ENCODE data around the gene MGAT4A. TPM values are rescaled to one million over a fixed set of nuclear protein-coding genes. Genes with fewer than 3 reads are reported as not detected.
"Not testable (repeated sequence)": the region's sequence is repeated elsewhere in the genome, so short reads cannot be mapped to it uniquely, and the experiment has no call there.

The MGAT4A gene
- total RNA-seq, 2 experiments from 2014 or later = 124 to 152 TPM

GRCh38 chr2:98683728-98684127 lies 47.2 kb downstream of the MGAT4A start:
- Mint-ChIP-seq H3K27ac (no peak overlapping the region), H3K4me1 (peaks cover 17% of the 10 kb centered on the region), H3K27me3 (no peaks in the 10 kb centered on the region), H3K36me3 (peaks cover 35% of the 10 kb centered on the region), H3K4me3 (no peak overlapping the region), H3K9me3 (peaks cover 4% of the 10 kb centered on the region)
- POLR2A ChIA-PET = no interaction called here
- DNase-seq (no peak), ATAC-seq (ENCODE audit: low read depth) (no peak)

DNA sequence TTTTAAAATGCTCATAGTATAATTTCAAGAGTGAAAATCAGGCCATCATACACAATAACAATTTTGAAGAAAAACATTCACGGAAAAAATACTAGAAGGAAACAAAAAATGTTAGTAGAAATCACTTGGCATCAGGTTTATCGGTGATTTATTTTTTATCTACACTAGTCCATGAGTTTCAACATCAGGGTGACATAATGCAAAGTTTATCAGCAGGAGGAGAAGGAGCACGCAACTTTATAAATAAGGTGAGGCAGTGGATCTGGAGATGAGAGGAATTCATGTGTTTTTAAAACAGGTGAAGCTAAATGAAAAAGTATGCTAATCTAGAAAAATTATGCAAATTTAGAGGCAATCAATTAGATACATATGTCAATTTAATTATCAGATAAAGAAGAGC lies 54.2 kb downstream of the MGAT4A start:
- Mint-ChIP-seq H3K4me1 (peaks cover 7% of the 10 kb centered on the region), H3K27me3 (no peaks in the 10 kb centered on the region), H3K27ac (no peak overlapping the region), H3K36me3 (peaks cover 63% of the 10 kb centered on the region), H3K4me3 (no peak overlapping the region), H3K9me3 (peaks cover 4% of the 10 kb centered on the region)
- POLR2A ChIA-PET = interaction anchor here (1.4 kb wide), 1 partner anchor 16 kb away, joined by 4 read pairs; no protein-coding TSS in a partner anchor
- ATAC-seq (ENCODE audit: low read depth) = no peak
- no peak for DNase-seq

DNA sequence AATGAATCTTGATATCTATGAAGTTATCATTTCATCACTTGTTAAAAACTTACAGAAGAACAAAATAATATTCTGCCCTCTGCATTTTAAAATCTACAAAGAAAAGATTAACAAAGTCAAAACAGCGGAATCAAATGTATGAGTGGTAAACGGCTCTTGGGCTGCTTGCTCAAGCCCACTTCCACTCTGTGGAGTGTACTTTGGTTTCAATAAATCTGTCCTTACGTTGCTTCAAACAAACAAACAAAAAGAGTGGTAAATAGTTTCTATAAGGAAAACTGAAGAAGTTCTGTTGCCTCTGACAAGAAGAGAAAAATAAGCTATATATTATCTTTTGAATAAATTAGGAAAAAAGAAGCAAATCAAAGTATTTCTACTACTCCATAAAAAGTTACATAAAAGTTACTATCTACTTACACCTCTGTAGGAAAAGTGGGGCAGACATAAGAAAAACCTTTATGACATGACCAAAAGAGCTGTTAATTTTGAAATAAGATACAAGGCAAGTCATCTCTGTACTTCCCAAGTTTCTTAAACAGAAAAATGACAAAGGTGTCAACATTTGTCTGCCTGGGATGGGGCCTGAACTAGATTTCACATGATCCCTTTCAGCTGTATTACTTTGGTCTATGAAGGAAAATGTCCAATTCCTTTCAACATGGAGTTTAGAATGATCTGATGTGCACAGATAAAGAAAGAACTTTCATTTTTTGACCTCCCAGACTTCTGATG lies 56.5 kb downstream of the MGAT4A start:
- POLR2A ChIA-PET = interaction anchor here (0.5 to 1.5 kb wide), 3 partner anchors 18 to 34 kb away, joined by 3 read pairs; no protein-coding TSS in a partner anchor
- no peak overlapping the region for H3K4me3 Mint-ChIP-seq
- ATAC-seq (ENCODE audit: low read depth) = no peak
- H3K27ac Mint-ChIP-seq = peak overlapping the region; percentile 28
- H3K36me3 Mint-ChIP-seq = peaks cover 68% of the 10 kb centered on the region
- H3K27me3 Mint-ChIP-seq = no peaks in the 10 kb centered on the region
- H3K4me1 Mint-ChIP-seq = peaks cover 11% of the 10 kb centered on the region
- peaks cover 13% of the 10 kb centered on the region for H3K9me3 Mint-ChIP-seq
- DNase-seq = no peak

- Mint-ChIP-seq H3K4me3 (no peak overlapping the region), H3K27ac (no peak overlapping the region), H3K4me1 (peaks cover 26% of the 10 kb centered on the region), H3K27me3 (no peaks in the 10 kb centered on the region), H3K9me3 (peaks cover 20% of the 10 kb centered on the region), H3K36me3 (peaks cover 88% of the 10 kb centered on the region)
- DNase-seq (no peak), ATAC-seq (ENCODE audit: low read depth) (no peak)
- POLR2A ChIA-PET = no interaction called here
These were observed 61.3 kb downstream of the MGAT4A start for GRCh38 chr2:98669675-98670074.

DNA sequence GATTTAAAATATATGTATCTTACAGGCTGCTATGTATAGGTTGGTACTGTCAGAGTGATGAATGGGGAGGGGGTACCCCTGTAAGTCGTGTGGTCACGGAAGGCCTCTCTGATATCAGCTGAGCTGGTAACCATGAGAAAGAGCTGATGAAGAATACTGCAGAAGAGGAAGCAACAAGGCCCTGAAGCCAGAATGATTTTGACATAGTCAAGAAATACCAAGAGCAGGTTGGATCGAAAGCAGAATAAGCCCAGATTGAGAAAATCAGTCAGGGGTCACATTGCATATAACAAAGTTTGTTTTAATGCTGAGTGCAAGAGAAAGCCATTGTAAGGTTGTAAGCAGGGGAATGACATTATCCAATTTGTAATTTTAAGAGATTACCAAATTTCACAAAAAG lies 65.3 kb downstream of the MGAT4A start:
- Mint-ChIP-seq H3K9me3 (peaks cover 9% of the 10 kb centered on the region), H3K27ac (peak overlapping the region; percentile 97), H3K4me1 (peaks cover 48% of the 10 kb centered on the region), H3K27me3 (no peaks in the 10 kb centered on the region), H3K36me3 (peaks cover 64% of the 10 kb centered on the region), H3K4me3 (peak overlapping the region; percentile 6)
- ATAC-seq (ENCODE audit: low read depth) (no peak), DNase-seq (no peak)
- POLR2A ChIA-PET = no interaction called here

- peaks cover 62% of the 10 kb centered on the region for H3K36me3 Mint-ChIP-seq
- H3K27me3 Mint-ChIP-seq = no peaks in the 10 kb centered on the region
- peak overlapping the region; percentile 97 for H3K27ac Mint-ChIP-seq
- ATAC-seq (ENCODE audit: low read depth) (peak; percentile 65), DNase-seq (no peak)
- peak overlapping the region; percentile 69 for H3K4me3 Mint-ChIP-seq
- H3K4me1 Mint-ChIP-seq = peaks cover 55% of the 10 kb centered on the region
- POLR2A ChIA-PET = interaction anchor here (0.7 to 9.5 kb wide), 8 partner anchors 15 to 107 kb away, joined by 4 to 157 read pairs (median 8); partner anchors contain the start of gene MGAT4A
- H3K9me3 Mint-ChIP-seq = peaks cover 7% of the 10 kb centered on the region
These were observed 66.6 kb downstream of the MGAT4A start for GRCh38 chr2:98664323-98664722.

- peak; percentile 59 for ATAC-seq (ENCODE audit: low read depth)
- Mint-ChIP-seq H3K4me1 (peaks cover 60% of the 10 kb centered on the region), H3K36me3 (peaks cover 55% of the 10 kb centered on the region), H3K27ac (peak overlapping the region; percentile 97), H3K27me3 (no peaks in the 10 kb centered on the region), H3K4me3 (peak overlapping the region; percentile 83), H3K9me3 (peaks cover 7% of the 10 kb centered on the region)
- POLR2A ChIA-PET = interaction anchor here (0.6 to 9.5 kb wide), 8 partner anchors 14 to 107 kb away, joined by 3 to 157 read pairs (median 6); partner anchors contain the start of gene MGAT4A
- peak; percentile 52 for DNase-seq
These were observed 67.3 kb downstream of the MGAT4A start for GRCh38 chr2:98663511-98664090.

DNA sequence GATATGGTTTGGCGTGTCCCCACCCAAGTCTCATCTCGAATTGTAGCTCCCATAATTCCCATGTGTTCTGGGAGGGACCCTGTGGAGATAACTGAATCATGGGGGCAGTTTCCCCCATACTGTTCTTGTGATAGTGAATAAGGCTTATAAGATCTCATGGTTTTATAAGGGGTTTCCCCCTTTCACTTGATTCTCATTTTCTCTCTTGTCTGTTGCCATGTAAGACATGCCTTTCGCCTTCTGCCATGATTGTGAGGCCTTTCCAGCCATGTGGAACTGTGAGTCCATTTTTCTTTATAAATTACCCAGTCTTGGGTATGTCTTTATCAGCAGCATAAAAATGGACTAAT lies 71.5 kb downstream of the MGAT4A start:
- Mint-ChIP-seq H3K27ac (peak overlapping the region; percentile 89), H3K4me1 (peaks cover 70% of the 10 kb centered on the region), H3K36me3 (peaks cover 23% of the 10 kb centered on the region), H3K4me3 (peak overlapping the region; percentile 79)
- ATAC-seq (ENCODE audit: low read depth) = peak; percentile 2
- H3K27me3 Mint-ChIP-seq, DNase-seq, H3K9me3 Mint-ChIP-seq: not testable (repeated sequence)
- POLR2A ChIA-PET = interaction anchor here (1.4 to 9.5 kb wide), 2 partner anchors 71 to 112 kb away, joined by 6 to 157 read pairs; partner anchors contain the start of gene MGAT4A

DNA sequence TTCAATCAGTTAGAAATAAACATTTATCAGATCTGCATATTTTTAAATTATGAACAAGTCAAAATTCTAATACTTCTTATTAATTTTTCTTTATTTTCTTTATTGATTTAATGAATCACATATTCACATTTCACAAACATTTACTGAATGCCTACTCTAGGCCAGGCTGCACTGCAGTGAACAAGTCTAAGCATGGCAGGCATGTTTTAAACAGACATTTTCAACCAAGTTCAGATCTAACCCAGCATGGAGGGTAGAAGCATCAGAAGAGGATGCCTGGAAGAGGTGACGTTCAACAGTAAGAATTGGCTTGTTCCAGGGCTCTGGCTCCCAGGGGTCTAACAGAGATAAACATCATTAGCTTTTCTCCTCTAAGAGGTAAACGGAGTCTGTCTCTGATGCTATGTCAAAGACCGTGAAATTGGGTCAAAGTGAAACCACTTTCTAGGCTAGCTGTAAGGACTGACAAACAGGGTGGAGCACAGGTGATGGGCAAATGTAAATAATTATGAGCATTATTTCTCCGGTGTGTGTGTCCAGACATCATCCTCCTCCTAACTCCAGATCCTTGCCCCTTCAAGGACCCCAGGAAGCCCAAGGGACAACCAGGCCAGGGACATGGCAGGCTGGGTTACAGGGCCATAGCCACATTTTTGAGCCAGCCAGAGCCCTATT lies 72.0 kb downstream of the MGAT4A start:
- Mint-ChIP-seq H3K36me3 (peaks cover 28% of the 10 kb centered on the region), H3K9me3 (no peaks in the 10 kb centered on the region), H3K4me3 (peak overlapping the region; percentile 79), H3K27me3 (no peaks in the 10 kb centered on the region), H3K4me1 (peaks cover 70% of the 10 kb centered on the region), H3K27ac (peak overlapping the region; percentile 89)
- POLR2A ChIA-PET = interaction anchor here (0.6 to 9.5 kb wide), 3 partner anchors 71 to 113 kb away, joined by 3 to 157 read pairs (median 6); partner anchors contain the start of gene MGAT4A
- ATAC-seq (ENCODE audit: low read depth) (peak; percentile 45), DNase-seq (peak; percentile 57)

DNA sequence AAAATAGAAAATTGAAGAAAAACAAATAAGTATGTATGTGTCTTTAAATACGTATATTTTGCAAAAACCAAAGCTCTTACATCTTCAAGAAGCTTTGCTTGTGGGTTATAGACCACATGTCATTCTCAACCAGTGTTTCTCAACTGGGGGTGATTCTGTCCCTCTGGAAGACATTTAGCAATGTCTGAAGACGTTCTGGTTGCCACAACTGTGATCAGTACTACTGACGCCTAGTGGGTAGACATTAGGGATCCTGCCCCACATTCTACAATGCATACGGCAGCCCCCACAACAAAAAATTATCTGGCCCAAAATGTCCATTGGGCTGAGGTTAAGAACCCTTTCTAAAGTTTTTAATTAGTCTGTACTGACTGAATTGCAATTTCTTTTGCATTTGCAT lies 74.1 kb downstream of the MGAT4A start:
- no peaks in the 10 kb centered on the region for H3K27me3 Mint-ChIP-seq
- peak overlapping the region; percentile 91 for H3K27ac Mint-ChIP-seq
- DNase-seq (no peak), ATAC-seq (ENCODE audit: low read depth) (peak; percentile 71)
- H3K4me3 Mint-ChIP-seq = peak overlapping the region; percentile 75
- H3K36me3 Mint-ChIP-seq = peaks cover 36% of the 10 kb centered on the region
- H3K4me1 Mint-ChIP-seq = peaks cover 75% of the 10 kb centered on the region
- POLR2A ChIA-PET = interaction anchor here (0.7 to 9.5 kb wide), 7 partner anchors 17 to 165 kb away, joined by 3 to 157 read pairs (median 3); partner anchors contain the start of gene MGAT4A
- H3K9me3 Mint-ChIP-seq = no peaks in the 10 kb centered on the region

GRCh38 chr2:98654699-98655495 lies 76.0 kb downstream of the MGAT4A start:
- POLR2A ChIA-PET = interaction anchor here (0.8 kb wide), 1 partner anchor 117 kb away, joined by 4 read pairs; no protein-coding TSS in a partner anchor
- peak overlapping the region; percentile 63 for H3K4me3 Mint-ChIP-seq
- ATAC-seq (ENCODE audit: low read depth) (peak; percentile 53), DNase-seq (no peak)
- H3K36me3 Mint-ChIP-seq = peaks cover 39% of the 10 kb centered on the region
- peaks cover 75% of the 10 kb centered on the region for H3K4me1 Mint-ChIP-seq
- peak overlapping the region; percentile 84 for H3K27ac Mint-ChIP-seq
- H3K27me3 Mint-ChIP-seq = no peaks in the 10 kb centered on the region
- no peaks in the 10 kb centered on the region for H3K9me3 Mint-ChIP-seq

- peak overlapping the region; percentile 53 for H3K4me3 Mint-ChIP-seq
- H3K4me1 Mint-ChIP-seq = peaks cover 61% of the 10 kb centered on the region
- H3K27ac Mint-ChIP-seq = peak overlapping the region; percentile 74
- H3K36me3 Mint-ChIP-seq = peaks cover 42% of the 10 kb centered on the region
- POLR2A ChIA-PET = no interaction called here
- ATAC-seq (ENCODE audit: low read depth) = no peak
- DNase-seq = no peak
- H3K9me3 Mint-ChIP-seq = no peaks in the 10 kb centered on the region
- no peaks in the 10 kb centered on the region for H3K27me3 Mint-ChIP-seq
These were observed 79.9 kb downstream of the MGAT4A start for GRCh38 chr2:98650998-98651397.

All from activated naive CD8-positive, alpha-beta T cell treated with anti-CD3 and anti-CD28 coated beads, Interleukin-2, amount 10 ng/mL, durations not matched to agents 7 days and 5 days (primary cell).